CD1c-positive myeloid dendritic cell (primary cell): ENCODE data around the gene DNAJB12.

Experiments
- DNase-seq: peaks from one replicate; pipeline ENCODE4 v3.0.0-alpha.2; 2016; ENCODE audit errors: extremely low spot score

DNAJB12 gene

DNA sequence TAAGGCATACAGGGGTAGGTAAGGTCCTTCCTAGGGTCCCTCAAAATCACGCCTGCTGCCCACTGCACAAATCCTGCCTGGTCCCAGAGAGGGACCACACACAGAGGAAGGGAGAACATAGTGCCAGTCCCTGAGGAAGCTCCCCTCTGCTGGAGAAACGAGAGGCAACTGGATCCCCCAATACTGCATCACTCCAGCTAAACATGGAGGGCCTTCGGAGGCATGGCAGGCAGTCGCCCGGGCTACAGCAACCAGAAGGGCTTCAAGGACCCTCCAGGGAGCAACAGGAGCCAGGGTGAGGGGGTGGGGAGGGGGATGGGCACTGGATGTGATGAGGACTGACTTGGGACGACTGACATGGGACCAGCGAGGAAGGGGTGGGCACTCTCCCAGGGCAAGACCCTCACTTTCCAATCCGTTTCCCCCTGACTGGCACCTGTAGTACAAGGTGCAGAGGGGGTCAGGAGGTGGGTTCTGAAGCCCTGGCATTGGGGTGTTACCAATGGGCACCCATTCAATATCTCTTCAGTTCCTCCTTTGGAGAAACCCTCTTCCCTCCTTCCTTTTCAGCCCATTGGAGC is 59.3 kb downstream of the DNAJB12 start:
- DNase-seq = no peak

DNA sequence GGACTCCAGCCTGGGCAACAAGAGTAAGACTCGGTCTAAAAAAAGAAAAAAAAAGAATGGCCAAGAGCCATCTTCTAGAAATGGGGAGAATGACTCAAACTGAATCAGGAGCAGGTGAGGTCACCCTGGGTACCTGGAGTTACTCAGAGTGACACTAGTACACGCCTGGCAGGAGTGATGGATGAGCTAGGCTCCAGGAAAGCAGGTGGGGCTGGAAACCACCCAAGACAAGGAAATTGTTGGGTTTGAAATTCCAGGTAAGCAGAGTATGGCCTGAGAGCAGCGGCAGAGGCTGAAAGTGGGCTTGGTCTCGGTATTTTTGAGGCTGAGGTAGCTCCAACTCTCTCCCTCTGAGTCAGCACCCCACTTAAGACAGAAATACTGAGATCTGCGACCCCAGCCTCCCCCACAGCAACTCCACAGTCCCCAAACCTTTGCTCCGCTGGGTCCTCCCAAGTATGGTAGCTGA is 62.5 kb downstream of the DNAJB12 start:
- no peak for DNase-seq

DNA sequence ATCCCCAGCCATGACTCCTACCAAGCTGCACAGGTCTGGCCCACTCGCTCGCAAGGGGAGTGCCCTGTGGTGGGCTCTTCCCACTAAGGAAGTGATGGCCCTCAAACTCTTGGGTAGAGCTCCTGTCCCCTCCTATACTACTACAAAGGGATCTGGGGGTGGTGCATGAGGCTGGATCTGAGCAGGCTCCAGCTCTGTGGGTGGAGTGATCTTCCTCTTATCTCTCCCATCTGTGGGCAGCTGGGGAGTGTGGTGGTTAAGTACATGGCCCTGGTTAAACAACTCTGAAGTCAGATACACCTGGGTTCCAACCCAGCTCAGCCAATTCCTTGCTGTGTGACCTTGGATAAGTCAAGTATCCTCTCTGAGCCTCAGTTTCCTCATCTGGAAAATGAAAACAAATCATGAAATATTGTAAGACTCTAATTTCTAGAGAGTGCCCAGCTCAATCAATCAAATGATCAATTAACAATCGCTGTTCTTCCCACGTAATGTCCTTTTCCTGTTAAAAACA is 63.6 kb downstream of the DNAJB12 start:
- peak; percentile 73 for DNase-seq

DNA sequence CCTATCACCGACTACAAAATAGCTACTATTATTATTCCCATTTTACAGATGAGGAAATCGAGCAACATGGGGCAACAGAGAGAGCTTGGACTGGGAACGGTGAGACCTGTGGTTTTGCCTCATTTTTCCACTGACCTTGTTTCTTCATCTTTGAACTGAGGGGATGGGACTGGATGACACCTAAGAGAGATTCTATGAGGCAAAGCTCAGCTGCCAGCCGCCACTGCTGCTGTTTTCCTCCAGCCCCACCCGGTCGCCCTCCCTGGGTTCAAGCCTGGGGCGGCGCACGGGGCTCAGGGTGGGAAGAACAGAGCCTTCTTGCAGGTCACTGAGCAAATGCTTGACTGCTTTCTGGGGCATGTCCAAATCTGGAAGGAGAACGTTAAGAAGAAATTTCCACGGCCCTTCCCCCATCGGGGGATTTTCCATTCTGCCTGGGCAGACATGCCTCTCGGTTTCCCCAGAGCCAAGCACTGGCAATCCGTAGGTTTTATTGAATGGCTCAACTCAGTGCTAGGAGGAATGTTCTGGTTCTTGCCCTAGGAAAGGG is 68.7 kb downstream of the DNAJB12 start:
- no peak for DNase-seq

DNA sequence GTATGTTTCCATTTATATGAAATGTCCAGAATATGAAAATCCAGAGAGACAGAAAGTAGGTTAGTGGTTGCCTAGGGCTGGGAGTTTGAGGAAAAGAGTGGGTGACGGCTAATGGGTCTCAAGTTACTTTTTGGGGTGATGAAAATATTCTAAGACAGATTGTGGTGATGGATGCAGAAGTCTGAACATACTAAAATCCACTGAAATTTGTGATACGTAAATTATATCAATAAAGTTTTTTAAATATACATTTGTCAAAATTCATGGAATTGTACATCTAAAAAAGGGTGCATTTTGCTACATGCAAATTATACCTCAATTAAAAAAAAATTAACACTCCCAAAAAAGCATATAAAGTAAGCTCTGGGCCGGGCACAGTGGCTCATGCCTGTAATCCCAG is 71.6 kb downstream of the DNAJB12 start:
- DNase-seq = no peak
